HepG2 (cell line): Measurements from ENCODE around the gene CEP20. TPM values are rescaled to one million over a fixed set of nuclear protein-coding genes. Genes with fewer than 3 reads are reported as not detected.

Experiments used
- CHCHD3 ChIP-seq: sonication (generic); formaldehyde crosslinking; IDR thresholded peaks from 2 replicates; pipeline ENCODE4 v1.8.0; 2022; ENCODE audit warnings: mild to moderate bottlenecking, missing genetic modification reagents, moderate library complexity
- DPF2 ChIP-seq: sonication (generic); formaldehyde crosslinking; IDR thresholded peaks from 2 replicates; pipeline ENCODE4 v1.4.0; 2020; ENCODE audit warnings: mild to moderate bottlenecking, low read depth, missing genetic modification reagents, borderline replicate concordance
- IRF9 ChIP-seq: sonication (generic); formaldehyde crosslinking; IDR thresholded peaks from 2 replicates; pipeline ENCODE4 v1.8.0; 2022; ENCODE audit warnings: missing genetic modification reagents, mild to moderate bottlenecking, borderline replicate concordance
- MNT ChIP-seq: fragments of 450-650 bp; IDR thresholded peaks from 2 replicates; pipeline ENCODE4 v1.6.1; 2016
- NCOA2 ChIP-seq: sonication (generic); formaldehyde crosslinking; IDR thresholded peaks from 2 replicates; pipeline ENCODE4 v1.8.0; 2022; ENCODE audit warnings: inconsistent platforms
- RFX1 ChIP-seq: fragments of 450-650 bp; IDR thresholded peaks from 2 replicates; pipeline ENCODE4 v1.6.1; 2017
- RXRA ChIP-seq: sonication (generic); formaldehyde crosslinking; IDR thresholded peaks from 2 replicates; pipeline ENCODE4 v1.5.1; 2020; ENCODE audit warnings: missing genetic modification reagents
- SKI ChIP-seq: fragments of 450-650 bp; IDR thresholded peaks from one replicate; pipeline ENCODE4 v1.6.1; 2018; ENCODE audit warnings: mild to moderate bottlenecking; ENCODE audit not compliant: partially characterized antibody
- SOX13 ChIP-seq, 3 experiments: fragments of 450-650 bp in 1 of 3; sonication (generic) in 1 of 3; formaldehyde crosslinking in 1 of 3; IDR thresholded peaks in 2 of 3; conservative IDR thresholded peaks in 1 of 3; 2 replicates each; pipeline versions ENCODE4 v1.5.0 to v1.6.1; 2016 to 2020; ENCODE audit warnings: antibody characterized with exemption in 1 of 3, mild to moderate bottlenecking in 1 of 3, missing compliant biosample characterization in 1 of 3, missing genetic modification reagents in 1 of 3, moderate library complexity in 1 of 3
- TP53 ChIP-seq: sonication (generic); formaldehyde crosslinking; conservative IDR thresholded peaks from 2 replicates; pipeline ENCODE4 v1.4.0; 2020; ENCODE audit warnings: missing genetic modification reagents
- ZBTB39 ChIP-seq: sonication (generic); formaldehyde crosslinking; IDR thresholded peaks from 2 replicates; pipeline ENCODE4 v1.5.0; 2020; ENCODE audit warnings: missing genetic modification reagents
- ZFAT ChIP-seq: sonication (generic); formaldehyde crosslinking; conservative IDR thresholded peaks from 2 replicates; pipeline ENCODE4 v1.8.1; 2023; ENCODE audit warnings: missing genetic modification reagents, inconsistent platforms
- ZFP41 ChIP-seq: sonication (generic); formaldehyde crosslinking; IDR thresholded peaks from 2 replicates; pipeline ENCODE4 v1.4.0; 2020; ENCODE audit warnings: mild to moderate bottlenecking, missing genetic modification reagents, borderline replicate concordance
- ZNF235 ChIP-seq: sonication (generic); formaldehyde crosslinking; IDR thresholded peaks from 2 replicates; pipeline ENCODE4 v1.8.1; 2023; ENCODE audit warnings: mild to moderate bottlenecking, missing genetic modification reagents, borderline replicate concordance
- ZNF33A ChIP-seq: sonication (generic); formaldehyde crosslinking; IDR thresholded peaks from 2 replicates; pipeline ENCODE4 v1.5.1; 2020; ENCODE audit warnings: missing genetic modification reagents, mild to moderate bottlenecking, moderate library complexity, borderline replicate concordance
- ZNF557 ChIP-seq: sonication (generic); formaldehyde crosslinking; IDR thresholded peaks from 2 replicates; pipeline ENCODE4 v1.4.0; 2020; ENCODE audit warnings: missing genetic modification reagents
- ZNF619 ChIP-seq: sonication (generic); formaldehyde crosslinking; IDR thresholded peaks from 2 replicates; pipeline ENCODE4 v1.4.0; 2020; ENCODE audit warnings: mild to moderate bottlenecking, missing genetic modification reagents
- ZNF720 ChIP-seq: sonication (generic); formaldehyde crosslinking; IDR thresholded peaks from 2 replicates; pipeline ENCODE4 v1.4.0; 2020; ENCODE audit warnings: missing genetic modification reagents
- ZNF749 ChIP-seq: sonication (generic); formaldehyde crosslinking; IDR thresholded peaks from 2 replicates; pipeline ENCODE4 v1.8.0; 2022; ENCODE audit warnings: mild to moderate bottlenecking, missing genetic modification reagents, moderate library complexity, borderline replicate concordance
- ZNF773 ChIP-seq: sonication (generic); formaldehyde crosslinking; IDR thresholded peaks from 2 replicates; pipeline ENCODE4 v1.4.0; 2020; ENCODE audit warnings: missing genetic modification reagents, borderline replicate concordance
- polyA plus RNA-seq, 8 experiments: library from polyadenylated mRNA; depleted of rRNA in 3 of 8; stranded (reverse) in 7 of 8; unstranded in 1 of 8; fragments of >200 nt; fragmentation: Illumina TruSeq in 4 of 8; extraction: Trizol in 4 of 8; gene quantifications; 2 replicates each; pipeline versions ENCODE4 v1.2.1 to v1.2.3, GENCODE V29; 2011 to 2016; ENCODE audit warnings: low read depth in 4 of 8, missing spikeins in 1 of 8, mixed read lengths in 1 of 8; ENCODE audit not compliant: insufficient read depth in 1 of 8
- total RNA-seq, 5 experiments: library from RNA; depleted of rRNA; stranded (reverse); fragments of >200 nt; fragmentation: Illumina TruSeq; extraction: Trizol; gene quantifications; 2 replicates each; pipeline ENCODE4 v1.2.3, GENCODE V29; 2016; ENCODE audit warnings: low read depth in 1 of 5
- TF ChIP-seq, protein P1 (sequence below): sonication (generic); formaldehyde crosslinking; IDR thresholded peaks from 2 replicates; pipeline ENCODE4 v1.8.1; 2023; ENCODE audit warnings: missing genetic modification reagents, mild to moderate bottlenecking, borderline replicate concordance

The CEP20 gene
- total and polyA plus RNA-seq, 2 of the 13 experiments (the other 11 are each of a cell fraction or from before 2014, with no cell fraction given): 53.0 to 54.1 TPM

GRCh38 chr16:15888072-15888976, at the start of gene CEP20 (continued):
- peak; percentile 74 for TF ChIP-seq MNT
- peak; percentile 20; the same call in 1 of the 2 replicates for TF ChIP-seq ZNF557 (CRISPR knock-in tag)
- no peak for TF ChIP-seq ZFP41
- TF ChIP-seq ZNF749 (CRISPR knock-in tag): no peak
- TF ChIP-seq ZBTB39 (CRISPR knock-in tag): no peak
- 0 out of 2 replicates have a peak, but pooled peaks have one; percentile 31 for TF ChIP-seq ZFAT (CRISPR knock-in tag)
- no peak for TF ChIP-seq CHCHD3 (CRISPR knock-in tag)
- no peak for TF ChIP-seq DPF2 (CRISPR knock-in tag)
- no peak; the same call in 1 of the 2 replicates for TF ChIP-seq TP53 (CRISPR knock-in tag)
- peak; percentile 95; the same call in 1 of the 2 replicates for TF ChIP-seq ZNF773
- TF ChIP-seq NCOA2 (CRISPR knock-in tag): peak; percentile 26; the same call in 1 of the 2 replicates
- TF ChIP-seq SOX13 (IDR thresholded peaks at IDR 0.05): 0 out of 2 replicates have a peak, but pooled peaks have one; percentile 35
- peak in 1 of 2 experiments; percentile 6; a peak in 1 of 4 replicates for TF ChIP-seq SOX13 (CRISPR knock-in tag; conservative IDR thresholded peaks at IDR 0.05 in 1 of 2, IDR thresholded peaks at IDR 0.05 in 1 of 2)
- TF ChIP-seq ZNF33A (CRISPR knock-in tag): no peak
- no peak for TF ChIP-seq ZNF720
- TF ChIP-seq ZNF619 (CRISPR knock-in tag): no peak
- TF ChIP-seq, protein P1, sequence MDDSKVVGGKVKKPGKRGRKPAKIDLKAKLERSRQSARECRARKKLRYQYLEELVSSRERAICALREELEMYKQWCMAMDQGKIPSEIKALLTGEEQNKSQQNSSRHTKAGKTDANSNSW (CRISPR knock-in tag): no peak; the same call in 1 of the 2 replicates
- 0 out of 2 replicates have a peak, but pooled peaks have one; percentile 35 for TF ChIP-seq IRF9 (CRISPR knock-in tag)
- no peak for TF ChIP-seq RFX1
- TF ChIP-seq ZNF235 (CRISPR knock-in tag): 0 out of 2 replicates have a peak, but pooled peaks have one; percentile 37
- no peak for TF ChIP-seq SKI
- TF ChIP-seq RXRA (CRISPR knock-in tag): peak; percentile 55; the same call in 1 of the 2 replicates
